Liver (tissue), 9 donors: ENCODE measurements around the gene RPS6KA5. TPM values are rescaled to one million over a fixed set of nuclear protein-coding genes. Genes with fewer than 3 reads are reported as not detected.
"Not testable (repeated sequence)": the region's sequence is repeated elsewhere in the genome, so short reads cannot be mapped to it uniquely, and the experiment has no call there.

Experiments
- DNase-seq: peaks from one replicate; pipeline ENCODE4 v3.0.0-alpha.2; 2017; ENCODE audit warnings: low spot score
- H3K27ac ChIP-seq, 2 donors: one replicate each; pipeline ENCODE4 v1.7.0; 2013; ENCODE audit warnings: inconsistent platforms in 2 of 2, low read length in 2 of 2, control low read depth in 1 of 2, low read depth in 1 of 2, mild to moderate bottlenecking in 1 of 2
- H3K27me3 ChIP-seq, 4 donors: one replicate each; pipeline versions ENCODE4 v1.6.1 to v1.7.0; 2013; ENCODE audit warnings: low read length in 3 of 4, inconsistent platforms in 1 of 4, mild to moderate bottlenecking in 1 of 4, moderate library complexity in 1 of 4; ENCODE audit not compliant: control insufficient read depth in 4 of 4, insufficient read depth in 4 of 4
- H3K36me3 ChIP-seq, 4 donors: one replicate each; pipeline versions ENCODE4 v1.6.1 to v1.7.0; 2013; ENCODE audit warnings: low read length in 3 of 4, mild to moderate bottlenecking in 3 of 4, low read depth in 1 of 4, moderate library complexity in 1 of 4; ENCODE audit not compliant: control insufficient read depth in 4 of 4, insufficient read depth in 3 of 4
- H3K4me1 ChIP-seq, 4 donors: one replicate each; pipeline versions ENCODE4 v1.6.1 to v1.7.0; 2013; ENCODE audit warnings: low read length in 3 of 4, mild to moderate bottlenecking in 3 of 4, moderate library complexity in 1 of 4; ENCODE audit not compliant: control insufficient read depth in 4 of 4, insufficient read depth in 4 of 4
- H3K4me3 ChIP-seq, 3 donors: one replicate each; pipeline versions ENCODE4 v1.6.1 to v1.7.0; 2013; ENCODE audit warnings: low read length in 3 of 3, control low read depth in 1 of 3, low read depth in 1 of 3, mild to moderate bottlenecking in 1 of 3
- H3K9ac ChIP-seq, 2 donors: one replicate each; pipeline ENCODE4 v1.7.0; 2013; ENCODE audit warnings: low read length in 2 of 2, mild to moderate bottlenecking in 2 of 2, moderate library complexity in 2 of 2, control low read depth in 1 of 2, low read depth in 1 of 2
- H3K9me3 ChIP-seq, 4 donors: one replicate each; pipeline versions ENCODE4 v1.6.1 to v1.7.0; 2013; ENCODE audit warnings: low read length in 3 of 4; ENCODE audit not compliant: control insufficient read depth in 4 of 4
- FOXA1 ChIP-seq: IDR thresholded peaks from 2 replicates; pipeline ENCODE4 v1.6.1; 2016; ENCODE audit warnings: antibody characterized with exemption
- JUND ChIP-seq, 2 donors: IDR thresholded peaks; 2 replicates each; pipeline ENCODE4 v1.6.1; 2016; ENCODE audit warnings: antibody characterized with exemption in 2 of 2
- NR2F2 ChIP-seq: IDR thresholded peaks from 2 replicates; pipeline ENCODE4 v1.6.1; 2016; ENCODE audit warnings: antibody characterized with exemption
- RAD21 ChIP-seq, 2 donors: IDR thresholded peaks; 2 replicates each; pipeline ENCODE4 v1.6.1; 2016; ENCODE audit warnings: antibody characterized with exemption in 2 of 2, mild to moderate bottlenecking in 2 of 2
- RXRA ChIP-seq, 2 donors: IDR thresholded peaks; 2 replicates each; pipeline ENCODE4 v1.6.1; 2017 to 2018; ENCODE audit warnings: antibody characterized with exemption in 2 of 2, mild to moderate bottlenecking in 1 of 2
- SP1 ChIP-seq: IDR thresholded peaks from 2 replicates; pipeline ENCODE4 v1.6.1; 2018; ENCODE audit warnings: antibody characterized with exemption, mild to moderate bottlenecking
- TAF1 ChIP-seq: conservative IDR thresholded peaks from 2 replicates; pipeline ENCODE4 v1.6.1; 2016; ENCODE audit warnings: antibody characterized with exemption, mild to moderate bottlenecking
- YY1 ChIP-seq: IDR thresholded peaks from 2 replicates; pipeline ENCODE4 v1.6.1; 2016; ENCODE audit warnings: antibody characterized with exemption, mild to moderate bottlenecking
- ZBTB33 ChIP-seq: IDR thresholded peaks from 2 replicates; pipeline ENCODE4 v1.6.1; 2016; ENCODE audit warnings: antibody characterized with exemption
- WGBS: extraction: QIAGEN DNeasy Blood & Tissue Kit; methylation state at CpG from one replicate; pipeline ENCODE4 v1.1.7; 2013; 5-methylcytosine and 5-hydroxymethylcytosine counted together
- polyA plus RNA-seq, 2 donors: library from polyadenylated mRNA; stranded (reverse) in 1 of 2; unstranded in 1 of 2; fragments of 200-250 nt in 1 of 2; fragments of >200 nt in 1 of 2; fragmentation: Nextera tagmentation in 1 of 2; extraction: Ambion mirVana in 1 of 2; gene quantifications; one replicate each; pipeline versions ENCODE4 v1.2.1 to v1.2.3, GENCODE V29; 2013 to 2015
- total RNA-seq, 2 donors: library from RNA; depleted of rRNA; stranded (reverse); fragments of >200 nt; gene quantifications; one replicate each; pipeline ENCODE4 v1.2.3, GENCODE V29; 2014
- TF ChIP-seq, protein P1 (sequence below): IDR thresholded peaks from 2 replicates; pipeline ENCODE4 v1.6.1; 2016; ENCODE audit warnings: antibody characterized with exemption
- TF ChIP-seq, protein P2 (sequence below): IDR thresholded peaks from 2 replicates; pipeline ENCODE4 v1.6.1; 2016; ENCODE audit warnings: antibody characterized with exemption, mild to moderate bottlenecking
- TF ChIP-seq, protein P3 (sequence below): fragments of 150-350 bp; IDR thresholded peaks from 2 replicates; pipeline ENCODE4 v1.5.1; 2017; ENCODE audit warnings: improper control_type of control experiment, low read depth, low read length; ENCODE audit not compliant: missing input control
- donor health status: healthy.
- donor health status: healthy.
- donor health status: healthy.
- donor health status: healthy.
- donor health status: healthy.

Gene RPS6KA5
- total and polyA plus RNA-seq, 4 donors, result 0.52 to 2.3 (median 1.3) TPM

DNA sequence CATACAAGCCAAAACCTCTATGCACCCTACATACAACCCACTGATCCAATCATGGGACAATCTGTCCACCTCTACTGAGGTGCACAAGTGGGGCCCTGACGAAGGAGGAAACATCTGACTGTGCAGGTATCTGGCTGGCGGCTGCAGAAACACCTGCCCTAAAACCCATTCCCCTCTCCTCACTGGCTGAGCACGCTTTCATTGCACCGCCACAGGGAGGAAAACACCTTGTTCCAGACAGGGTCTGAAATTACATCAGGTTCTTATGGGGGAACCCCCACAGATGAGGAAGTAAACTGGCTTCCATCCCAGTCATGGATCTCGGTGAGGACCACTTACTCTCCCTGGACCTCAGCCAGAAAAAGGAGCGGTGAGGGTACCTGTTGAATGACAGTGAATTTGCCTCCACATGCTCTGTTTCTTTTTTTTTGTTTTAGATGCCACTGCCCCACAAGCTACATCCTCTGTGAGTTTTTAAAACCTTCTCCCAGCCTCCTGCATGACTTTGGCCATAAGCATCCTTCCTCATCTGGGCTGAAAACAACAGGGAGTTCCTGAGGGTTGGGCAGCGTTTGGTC lies 29.6 kb upstream of the RPS6KA5 start:
- no peak overlapping the region for H3K27ac ChIP-seq
- no peaks in the 10 kb centered on the region for H3K36me3 ChIP-seq
- no peak overlapping the region for H3K4me3 ChIP-seq
- WGBS, result 92% methylated on average over 7 of the region's 7 CpGs
- TF ChIP-seq FOXA1 (no peak), YY1 (no peak), JUND (IDR thresholded peaks at IDR 0.05) (no peak)
- no peak overlapping the region for H3K9ac ChIP-seq
- H3K27me3 ChIP-seq, result no peaks in the 10 kb centered on the region
- no peaks in the 10 kb centered on the region for H3K4me1 ChIP-seq
- DNase-seq, result no peak
- no peaks in the 10 kb centered on the region for H3K9me3 ChIP-seq

DNA sequence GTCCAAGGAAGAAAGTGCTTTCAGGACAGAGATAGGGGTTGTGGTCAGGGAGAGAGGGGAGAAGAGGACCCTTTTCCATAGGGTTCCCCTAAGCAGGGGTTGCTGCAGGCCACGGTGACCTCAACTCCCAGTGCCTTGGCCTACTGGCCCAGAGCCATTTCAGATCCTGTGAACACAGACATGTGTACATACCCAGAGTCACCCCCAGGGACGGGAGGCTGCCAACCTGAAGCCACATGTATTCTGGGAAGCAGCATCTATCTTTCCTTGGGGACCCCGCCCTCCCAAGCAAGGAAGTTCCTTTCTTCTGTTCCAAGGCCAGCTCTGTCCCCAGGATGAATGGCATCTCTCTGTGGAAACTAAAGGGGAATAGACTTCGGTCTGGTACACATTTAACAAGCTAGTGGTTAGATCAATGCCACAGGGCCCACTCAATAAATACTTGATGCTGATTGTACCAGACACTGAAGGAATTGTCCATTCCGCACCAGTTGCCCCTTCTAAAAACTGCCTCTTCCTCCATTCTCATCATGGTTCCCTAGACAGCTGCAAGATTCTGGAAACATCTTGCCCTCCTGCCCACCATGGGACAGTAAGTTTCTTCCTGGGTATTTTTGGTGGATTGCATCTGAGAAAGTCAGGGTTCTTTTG lies 28.3 kb upstream of the RPS6KA5 start:
- DNase-seq, result no peak
- no peak overlapping the region for H3K27ac ChIP-seq
- no peak for TF ChIP-seq TAF1
- TF ChIP-seq NR2F2, result no peak
- TF ChIP-seq FOXA1, result no peak
- TF ChIP-seq, protein P1, sequence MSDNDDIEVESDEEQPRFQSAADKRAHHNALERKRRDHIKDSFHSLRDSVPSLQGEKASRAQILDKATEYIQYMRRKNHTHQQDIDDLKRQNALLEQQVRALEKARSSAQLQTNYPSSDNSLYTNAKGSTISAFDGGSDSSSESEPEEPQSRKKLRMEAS, result no peak
- TF ChIP-seq RXRA (IDR thresholded peaks at IDR 0.05), result no peak
- no peak for TF ChIP-seq RAD21 (IDR thresholded peaks at IDR 0.05)
- no peak for TF ChIP-seq SP1
- TF ChIP-seq, protein P2, sequence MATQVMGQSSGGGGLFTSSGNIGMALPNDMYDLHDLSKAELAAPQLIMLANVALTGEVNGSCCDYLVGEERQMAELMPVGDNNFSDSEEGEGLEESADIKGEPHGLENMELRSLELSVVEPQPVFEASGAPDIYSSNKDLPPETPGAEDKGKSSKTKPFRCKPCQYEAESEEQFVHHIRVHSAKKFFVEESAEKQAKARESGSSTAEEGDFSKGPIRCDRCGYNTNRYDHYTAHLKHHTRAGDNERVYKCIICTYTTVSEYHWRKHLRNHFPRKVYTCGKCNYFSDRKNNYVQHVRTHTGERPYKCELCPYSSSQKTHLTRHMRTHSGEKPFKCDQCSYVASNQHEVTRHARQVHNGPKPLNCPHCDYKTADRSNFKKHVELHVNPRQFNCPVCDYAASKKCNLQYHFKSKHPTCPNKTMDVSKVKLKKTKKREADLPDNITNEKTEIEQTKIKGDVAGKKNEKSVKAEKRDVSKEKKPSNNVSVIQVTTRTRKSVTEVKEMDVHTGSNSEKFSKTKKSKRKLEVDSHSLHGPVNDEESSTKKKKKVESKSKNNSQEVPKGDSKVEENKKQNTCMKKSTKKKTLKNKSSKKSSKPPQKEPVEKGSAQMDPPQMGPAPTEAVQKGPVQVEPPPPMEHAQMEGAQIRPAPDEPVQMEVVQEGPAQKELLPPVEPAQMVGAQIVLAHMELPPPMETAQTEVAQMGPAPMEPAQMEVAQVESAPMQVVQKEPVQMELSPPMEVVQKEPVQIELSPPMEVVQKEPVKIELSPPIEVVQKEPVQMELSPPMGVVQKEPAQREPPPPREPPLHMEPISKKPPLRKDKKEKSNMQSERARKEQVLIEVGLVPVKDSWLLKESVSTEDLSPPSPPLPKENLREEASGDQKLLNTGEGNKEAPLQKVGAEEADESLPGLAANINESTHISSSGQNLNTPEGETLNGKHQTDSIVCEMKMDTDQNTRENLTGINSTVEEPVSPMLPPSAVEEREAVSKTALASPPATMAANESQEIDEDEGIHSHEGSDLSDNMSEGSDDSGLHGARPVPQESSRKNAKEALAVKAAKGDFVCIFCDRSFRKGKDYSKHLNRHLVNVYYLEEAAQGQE, result no peak
- no peak for TF ChIP-seq ZBTB33
- TF ChIP-seq, protein P3, sequence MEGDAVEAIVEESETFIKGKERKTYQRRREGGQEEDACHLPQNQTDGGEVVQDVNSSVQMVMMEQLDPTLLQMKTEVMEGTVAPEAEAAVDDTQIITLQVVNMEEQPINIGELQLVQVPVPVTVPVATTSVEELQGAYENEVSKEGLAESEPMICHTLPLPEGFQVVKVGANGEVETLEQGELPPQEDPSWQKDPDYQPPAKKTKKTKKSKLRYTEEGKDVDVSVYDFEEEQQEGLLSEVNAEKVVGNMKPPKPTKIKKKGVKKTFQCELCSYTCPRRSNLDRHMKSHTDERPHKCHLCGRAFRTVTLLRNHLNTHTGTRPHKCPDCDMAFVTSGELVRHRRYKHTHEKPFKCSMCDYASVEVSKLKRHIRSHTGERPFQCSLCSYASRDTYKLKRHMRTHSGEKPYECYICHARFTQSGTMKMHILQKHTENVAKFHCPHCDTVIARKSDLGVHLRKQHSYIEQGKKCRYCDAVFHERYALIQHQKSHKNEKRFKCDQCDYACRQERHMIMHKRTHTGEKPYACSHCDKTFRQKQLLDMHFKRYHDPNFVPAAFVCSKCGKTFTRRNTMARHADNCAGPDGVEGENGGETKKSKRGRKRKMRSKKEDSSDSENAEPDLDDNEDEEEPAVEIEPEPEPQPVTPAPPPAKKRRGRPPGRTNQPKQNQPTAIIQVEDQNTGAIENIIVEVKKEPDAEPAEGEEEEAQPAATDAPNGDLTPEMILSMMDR, result no peak
- no peaks in the 10 kb centered on the region for H3K9me3 ChIP-seq
- WGBS, result 89% methylated on average over 5 of the region's 5 CpGs
- no peak overlapping the region for H3K4me3 ChIP-seq
- H3K9ac ChIP-seq, result no peak overlapping the region
- H3K4me1 ChIP-seq, result no peaks in the 10 kb centered on the region
- H3K36me3 ChIP-seq, result no peaks in the 10 kb centered on the region
- no peaks in the 10 kb centered on the region for H3K27me3 ChIP-seq

DNA sequence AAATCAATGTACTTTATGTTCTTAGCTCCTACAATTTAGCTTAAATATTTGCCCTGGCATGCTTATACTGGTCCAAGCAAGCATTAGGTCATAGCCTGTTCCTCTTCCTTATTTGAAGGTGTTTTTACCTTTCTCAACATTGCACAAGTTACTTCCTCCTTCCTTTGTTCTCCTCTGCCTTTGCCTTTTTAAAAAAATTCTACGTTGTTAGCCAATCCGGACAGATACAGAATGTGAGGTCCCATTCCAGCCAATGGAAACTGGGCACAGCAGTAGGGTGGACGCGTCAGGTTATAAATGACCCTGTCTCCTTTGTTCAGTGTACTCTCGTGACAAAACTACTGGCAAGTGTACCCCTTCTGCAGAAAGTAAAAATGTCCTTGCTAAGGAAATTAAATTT lies 27.0 kb upstream of the RPS6KA5 start:
- H3K9me3 ChIP-seq, H3K27ac ChIP-seq, H3K9ac ChIP-seq: not testable (repeated sequence)

More for the DNA sequence above, 27.0 kb upstream of the RPS6KA5 start:
- not testable (repeated sequence) for H3K4me1 ChIP-seq, H3K27me3 ChIP-seq, H3K36me3 ChIP-seq, DNase-seq, H3K4me3 ChIP-seq
- WGBS, result 79% methylated on average over 5 of the region's 5 CpGs
